GM23338 (cell line): Measurements from ENCODE around the gene MAP3K7CL.

Source experiments
- CREB1 ChIP-seq: fragments of 250-450 bp; sonication (Bioruptor Pico); IDR thresholded peaks from 2 replicates; pipeline ENCODE4 v1.5.0; 2020; ENCODE audit warnings: low read depth, mild to moderate bottlenecking, moderate library complexity
- CTCF ChIP-seq, 2 experiments: fragments of 200-600 bp in 1 of 2; sonication (generic) in 1 of 2; conservative IDR thresholded peaks; 2 replicates each; pipeline versions ENCODE4 v1.5.1 to v1.6.1; 2016 to 2017; ENCODE audit warnings: antibody characterized with exemption in 2 of 2, low read depth in 2 of 2, mild to moderate bottlenecking in 2 of 2, moderate library complexity in 1 of 2
- EZH2 ChIP-seq: fragments of 200-600 bp; sonication (generic); IDR thresholded peaks from one replicate; pipeline ENCODE4 v1.8.0; 2017; ENCODE audit warnings: antibody characterized with exemption, mild to moderate bottlenecking, low read depth; ENCODE audit not compliant: unreplicated experiment
- EZH2phosphoT487 ChIP-seq: fragments of 200-600 bp; sonication (generic); IDR thresholded peaks from one replicate; pipeline ENCODE4 v1.8.1; 2018; ENCODE audit warnings: antibody characterized with exemption; ENCODE audit not compliant: unreplicated experiment
- JUNB ChIP-seq: IDR thresholded peaks from one replicate; pipeline ENCODE4 v1.6.1; 2016; ENCODE audit warnings: antibody characterized with exemption; ENCODE audit not compliant: unreplicated experiment
- NANOG ChIP-seq: IDR thresholded peaks from 2 replicates; pipeline ENCODE4 v1.6.1; 2016; ENCODE audit warnings: antibody characterized with exemption, borderline replicate concordance
- POLR2AphosphoS5 ChIP-seq: IDR thresholded peaks from 2 replicates; pipeline ENCODE4 v1.6.1; 2016; ENCODE audit warnings: antibody characterized with exemption, low read depth
- REST ChIP-seq: IDR thresholded peaks from one replicate; pipeline ENCODE4 v1.6.1; 2018; ENCODE audit warnings: antibody characterized with exemption; ENCODE audit not compliant: unreplicated experiment
- ZNF462 ChIP-seq: fragments of 250-450 bp; sonication (Bioruptor Pico); IDR thresholded peaks from 2 replicates; pipeline ENCODE4 v1.5.0; 2020; ENCODE audit warnings: mild to moderate bottlenecking, moderate library complexity

- TF ChIP-seq EZH2 (no peak), CTCF (conservative IDR thresholded peaks at IDR 0.05; ENCODE audit: low read depth in 2 of 2) (no peak), EZH2phosphoT487 (no peak), POLR2AphosphoS5 (no peak), JUNB (no peak), ZNF462 (CRISPR knock-in tag) (no peak), NANOG (no peak), REST (no peak), CREB1 (CRISPR knock-in tag) (no peak)
Measured at GRCh38 chr21:29185172-29185571, 54.7 kb downstream of the MAP3K7CL start.
